SU-DHL-6 (cell line): ENCODE measurements around the gene TSPAN18.

Experiments used
- H2AFZ ChIP-seq: fragments of 200-600 bp; sonication (generic); 2 replicates; pipeline ENCODE4 v1.6.1; 2014; ENCODE audit warnings: low read depth, mild to moderate bottlenecking, moderate library complexity, mixed read lengths, antibody characterized with exemption, low read length; ENCODE audit not compliant: severe bottlenecking
- H3F3A ChIP-seq: fragments of 200-600 bp; shearing (Covaris generic); 2 replicates; pipeline ENCODE4 v1.6.0; 2016; ENCODE audit warnings: antibody characterized with exemption, mild to moderate bottlenecking; ENCODE audit not compliant: insufficient read depth
- H3K27ac ChIP-seq: fragments of 200-600 bp; sonication (generic); 2 replicates; pipeline ENCODE4 v1.5.1; 2016; ENCODE audit warnings: low read depth, mild to moderate bottlenecking, low read length, moderate library complexity, mixed read lengths
- H3K27me3 ChIP-seq: fragments of 200-600 bp; sonication (generic), shearing (Covaris generic); 2 replicates; pipeline ENCODE4 v1.6.0; 2014; ENCODE audit warnings: mild to moderate bottlenecking, low read length
- H3K36me3 ChIP-seq: fragments of 200-600 bp; sonication (generic); 2 replicates; pipeline ENCODE4 v1.6.1; 2014; ENCODE audit warnings: mild to moderate bottlenecking, low read length, mixed read lengths
- H3K4me2 ChIP-seq: fragments of 300-600, 200-600 bp; shearing (Covaris generic), sonication (generic); 2 replicates; pipeline ENCODE4 v1.6.0; 2014; ENCODE audit warnings: low read length, low read depth, mild to moderate bottlenecking; ENCODE audit not compliant: poor library complexity, severe bottlenecking
- H3K4me3 ChIP-seq: fragments of 200-600 bp; sonication (generic); 2 replicates; pipeline ENCODE4 v1.5.1; 2014; ENCODE audit warnings: antibody characterized with exemption, low read length, mild to moderate bottlenecking, mixed read lengths; ENCODE audit not compliant: insufficient read depth, poor library complexity, severe bottlenecking
- H3K79me2 ChIP-seq: fragments of 200-600 bp; sonication (generic); 2 replicates; pipeline ENCODE4 v1.6.1; 2014; ENCODE audit warnings: mild to moderate bottlenecking, low read length, moderate library complexity; ENCODE audit not compliant: insufficient read depth
- H3K9ac ChIP-seq: fragments of 200-600 bp; sonication (generic); 2 replicates; pipeline ENCODE4 v1.7.0; 2014; ENCODE audit warnings: mild to moderate bottlenecking, low read length
- H3K9me2 ChIP-seq: fragments of 200-600 bp; sonication (generic); replicated peaks from 2 replicates; pipeline ENCODE4 v1.6.1; 2014; ENCODE audit warnings: low read length; ENCODE audit not compliant: insufficient read depth
- H3K9me3 ChIP-seq: fragments of 200-600 bp; sonication (generic); 2 replicates; pipeline ENCODE4 v1.6.1; 2014; ENCODE audit warnings: low read length, mixed read lengths; ENCODE audit not compliant: insufficient read depth
- H4K20me1 ChIP-seq: fragments of 200-600 bp; sonication (generic); 2 replicates; pipeline ENCODE4 v1.6.1; 2014; ENCODE audit warnings: low read depth, mild to moderate bottlenecking, antibody characterized with exemption, low read length, moderate library complexity, mixed read lengths
- CTCF ChIP-seq: fragments of 200-600 bp; sonication (generic); IDR thresholded peaks from one replicate; pipeline ENCODE4 v1.5.1; 2017; ENCODE audit warnings: antibody characterized with exemption, mild to moderate bottlenecking, low read length, moderate library complexity; ENCODE audit not compliant: insufficient read depth, poor library complexity, severe bottlenecking
- EZH2phosphoT487 ChIP-seq: fragments of 200-600 bp; sonication (generic), shearing (Covaris generic); conservative IDR thresholded peaks from 2 replicates; pipeline ENCODE4 v1.6.1; 2018; ENCODE audit warnings: mild to moderate bottlenecking, antibody characterized with exemption, low read length, moderate library complexity, mixed read lengths

TSPAN18 gene

GRCh38 chr11:44943118-44943517 is 216.4 kb downstream of the TSPAN18 start:
- no peaks in the 10 kb centered on the region for H3K9me3 ChIP-seq
- H3K4me3 ChIP-seq, result no peak overlapping the region
- H2AFZ ChIP-seq, result no peak overlapping the region
- no peaks in the 10 kb centered on the region for H3K36me3 ChIP-seq
- no peaks in the 10 kb centered on the region for H3F3A ChIP-seq
- no peak overlapping the region for H3K4me2 ChIP-seq
- no peaks in the 10 kb centered on the region for H3K79me2 ChIP-seq
- H4K20me1 ChIP-seq, result no peaks in the 10 kb centered on the region
- no peak overlapping the region for H3K9ac ChIP-seq
- H3K9me2 ChIP-seq, result no peaks in the 10 kb centered on the region
- TF ChIP-seq CTCF (no peak), EZH2phosphoT487 (no peak)
- no peak overlapping the region for H3K27ac ChIP-seq
- H3K27me3 ChIP-seq, result no peaks in the 10 kb centered on the region

GRCh38 chr11:44943696-44944095 is 216.9 kb downstream of the TSPAN18 start:
- no peak for TF ChIP-seq EZH2phosphoT487
- TF ChIP-seq CTCF, result no peak
- Histone ChIP-seq H3K9me2 (no peaks in the 10 kb centered on the region), H2AFZ (no peak overlapping the region), H3F3A (no peaks in the 10 kb centered on the region), H3K9me3 (no peaks in the 10 kb centered on the region), H4K20me1 (no peaks in the 10 kb centered on the region), H3K79me2 (no peaks in the 10 kb centered on the region), H3K27ac (no peak overlapping the region), H3K27me3 (no peaks in the 10 kb centered on the region), H3K36me3 (no peaks in the 10 kb centered on the region), H3K4me2 (no peak overlapping the region), H3K4me3 (no peak overlapping the region), H3K9ac (no peak overlapping the region)

- Histone ChIP-seq H3K4me2 (no peak overlapping the region), H3K9ac (no peak overlapping the region), H3K9me2 (no peaks in the 10 kb centered on the region), H4K20me1 (no peaks in the 10 kb centered on the region), H3F3A (no peaks in the 10 kb centered on the region), H3K36me3 (no peaks in the 10 kb centered on the region), H3K9me3 (no peaks in the 10 kb centered on the region), H3K27me3 (no peaks in the 10 kb centered on the region), H3K4me3 (no peak overlapping the region), H3K79me2 (no peaks in the 10 kb centered on the region), H2AFZ (no peak overlapping the region), H3K27ac (no peak overlapping the region)
- TF ChIP-seq EZH2phosphoT487, result no peak
- TF ChIP-seq CTCF, result no peak
Measured at GRCh38 chr11:44944181-44944852, 217.6 kb downstream of the TSPAN18 start.
